Glomerular visceral epithelial cell (primary cell): ENCODE data around the gene RSPO1.
"Not testable (repeated sequence)": the region's sequence is repeated elsewhere in the genome, so short reads cannot be mapped to it uniquely, and the experiment has no call there.

ENCODE experiments used
- DNase-seq: peaks from one replicate; pipeline ENCODE4 v3.0.0-alpha.2; 2016; ENCODE audit errors: extremely low spot score

The RSPO1 gene, protein sequence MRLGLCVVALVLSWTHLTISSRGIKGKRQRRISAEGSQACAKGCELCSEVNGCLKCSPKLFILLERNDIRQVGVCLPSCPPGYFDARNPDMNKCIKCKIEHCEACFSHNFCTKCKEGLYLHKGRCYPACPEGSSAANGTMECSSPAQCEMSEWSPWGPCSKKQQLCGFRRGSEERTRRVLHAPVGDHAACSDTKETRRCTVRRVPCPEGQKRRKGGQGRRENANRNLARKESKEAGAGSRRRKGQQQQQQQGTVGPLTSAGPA

DNA sequence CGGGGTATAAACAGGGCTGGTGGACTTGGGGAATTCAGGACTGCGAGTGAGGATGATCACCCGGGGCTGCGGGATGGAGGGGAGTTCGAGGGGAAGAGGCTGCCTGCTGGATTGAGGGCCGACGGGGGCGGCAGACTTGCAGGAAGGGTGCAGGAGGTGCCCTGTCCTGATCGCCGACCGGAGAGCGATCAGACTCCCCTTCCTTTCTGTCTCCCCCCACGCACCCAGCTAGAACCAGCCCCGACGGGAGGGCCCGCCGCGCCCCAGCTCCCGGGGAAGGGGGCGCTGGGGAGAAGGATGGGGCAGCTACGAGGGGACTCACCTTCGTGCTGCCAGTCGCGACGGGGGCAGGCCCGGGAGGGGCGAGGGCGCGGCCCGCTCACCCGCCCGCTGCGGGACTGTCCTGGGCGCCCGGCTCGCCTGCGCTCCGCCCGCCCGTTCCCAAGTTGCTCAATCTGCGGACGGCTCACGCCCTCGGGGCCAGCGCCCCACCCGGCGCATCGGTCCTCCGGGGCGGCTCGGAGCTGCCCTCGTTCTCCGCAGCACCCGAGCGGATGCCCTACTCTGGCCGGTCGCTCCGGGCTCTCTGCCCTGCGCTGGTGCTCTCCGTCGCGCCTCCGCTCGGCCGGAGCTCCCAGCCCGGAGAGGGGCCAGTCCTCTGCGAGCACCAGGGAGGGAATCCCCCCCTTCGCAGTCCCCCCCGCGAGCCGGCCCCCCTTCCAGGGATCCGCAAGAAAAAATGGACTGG is at the start of gene RSPO1:
RSPO1 (minus strand) TSS at position 649 of the 748 bp plus-strand sequence. CDS start 5,231 bp downstream, outside the sequence.
- peak; percentile 29 for DNase-seq

DNA sequence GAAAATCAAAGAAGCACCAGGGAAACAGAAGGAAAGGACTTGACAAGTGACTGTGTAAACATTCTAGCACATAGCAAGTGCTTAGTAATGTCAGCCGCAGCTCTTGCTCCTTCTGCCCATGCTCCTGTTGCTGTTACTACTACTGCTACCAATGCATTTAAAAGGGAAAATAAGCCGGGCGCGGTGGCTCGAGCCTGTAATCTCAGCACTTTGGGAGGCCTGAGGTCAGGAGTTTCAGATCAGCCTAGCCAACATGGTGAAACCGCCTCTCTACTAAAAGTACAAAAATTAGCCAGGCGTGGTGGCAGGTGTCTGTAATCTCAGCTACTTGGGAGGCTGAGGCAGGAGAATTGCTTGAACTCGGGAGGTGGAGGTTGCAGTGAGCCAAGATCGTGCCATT is 49.5 kb upstream of the RSPO1 start:
- not testable (repeated sequence) for DNase-seq

DNA sequence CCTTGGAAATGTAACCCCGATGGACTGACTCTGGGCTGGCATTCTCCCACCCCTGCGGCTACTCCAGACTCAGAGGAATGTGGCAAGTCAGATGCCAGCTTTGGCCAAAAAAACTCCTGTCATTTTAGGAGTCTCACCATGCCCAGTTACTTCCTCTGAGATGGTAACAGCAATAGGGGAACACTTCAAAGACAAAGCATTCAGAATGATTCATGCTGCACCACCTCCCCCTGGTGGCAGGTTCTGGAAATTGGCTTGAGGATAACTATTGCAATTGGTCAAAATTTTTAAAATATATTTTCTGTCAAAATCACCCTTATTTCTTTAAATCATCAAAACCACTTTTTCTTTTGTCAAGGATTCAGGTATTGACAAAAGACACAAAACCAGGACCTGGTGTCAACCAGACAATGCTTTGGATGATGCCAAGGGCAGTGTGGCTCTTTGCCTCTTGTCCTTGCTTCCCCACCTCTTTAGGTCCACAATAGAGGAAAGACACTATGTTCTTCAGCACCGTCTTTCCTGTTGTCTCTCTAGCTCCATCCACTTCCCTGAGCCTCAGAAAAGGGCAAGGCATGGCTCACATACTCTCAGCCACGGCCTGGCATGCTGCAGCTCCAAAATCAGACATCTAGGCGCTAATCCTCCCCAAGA is 47.8 kb upstream of the RSPO1 start:
- peak; percentile 54 for DNase-seq

DNA sequence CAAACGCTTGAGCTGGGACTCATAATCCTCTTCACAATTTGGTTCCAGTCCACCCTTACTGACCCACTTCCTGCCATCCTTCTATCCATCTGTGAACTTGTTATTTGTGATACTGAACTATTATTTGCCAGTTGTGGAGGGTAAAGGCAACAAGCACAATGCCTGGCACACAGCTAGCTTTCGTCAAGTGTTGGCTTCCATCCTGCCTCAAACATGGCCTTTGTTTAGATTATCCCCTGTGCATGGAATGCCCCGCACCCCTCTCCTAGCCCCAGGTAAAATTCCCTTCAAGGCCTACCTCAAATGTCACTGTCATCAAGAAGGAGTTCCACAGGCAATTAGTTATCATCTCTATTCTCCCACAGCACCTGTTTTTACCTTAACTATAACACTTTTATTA is 46.2 kb upstream of the RSPO1 start:
- no peak for DNase-seq

DNA sequence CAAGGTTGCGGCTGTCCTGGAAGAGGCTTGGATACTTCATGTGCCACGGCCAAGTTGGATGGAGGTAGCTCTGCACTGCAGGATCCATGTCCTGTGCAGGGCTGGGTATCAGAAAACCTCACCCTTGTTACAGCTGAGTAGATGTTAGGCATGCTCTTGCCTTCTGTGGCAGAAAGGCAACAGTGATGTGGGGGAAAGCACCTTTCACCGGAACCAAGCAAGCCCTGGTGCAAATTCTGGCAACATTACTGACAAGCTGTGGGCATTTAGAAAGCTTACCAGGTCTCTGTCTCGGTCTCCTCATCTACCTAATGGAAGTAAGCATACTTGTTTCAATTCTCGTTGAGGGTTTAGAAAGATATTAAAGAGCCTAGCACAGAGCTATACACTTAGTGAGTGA is 43.1 kb upstream of the RSPO1 start:
- no peak for DNase-seq

DNA sequence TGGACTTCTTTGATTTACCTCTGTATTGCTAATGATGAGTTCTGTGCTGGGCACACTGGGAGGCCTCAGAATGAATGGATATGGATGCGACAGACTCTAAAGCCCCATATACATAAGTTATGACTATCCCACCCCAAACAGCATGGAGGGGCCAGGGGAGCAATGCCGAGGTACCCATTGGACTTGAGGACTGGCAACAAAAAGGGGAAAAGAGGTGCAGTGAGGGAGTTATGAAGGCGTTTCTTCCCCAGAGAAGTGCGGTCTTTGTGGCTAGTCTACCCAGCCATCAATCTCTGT is 42.4 kb upstream of the RSPO1 start:
- no peak for DNase-seq

DNA sequence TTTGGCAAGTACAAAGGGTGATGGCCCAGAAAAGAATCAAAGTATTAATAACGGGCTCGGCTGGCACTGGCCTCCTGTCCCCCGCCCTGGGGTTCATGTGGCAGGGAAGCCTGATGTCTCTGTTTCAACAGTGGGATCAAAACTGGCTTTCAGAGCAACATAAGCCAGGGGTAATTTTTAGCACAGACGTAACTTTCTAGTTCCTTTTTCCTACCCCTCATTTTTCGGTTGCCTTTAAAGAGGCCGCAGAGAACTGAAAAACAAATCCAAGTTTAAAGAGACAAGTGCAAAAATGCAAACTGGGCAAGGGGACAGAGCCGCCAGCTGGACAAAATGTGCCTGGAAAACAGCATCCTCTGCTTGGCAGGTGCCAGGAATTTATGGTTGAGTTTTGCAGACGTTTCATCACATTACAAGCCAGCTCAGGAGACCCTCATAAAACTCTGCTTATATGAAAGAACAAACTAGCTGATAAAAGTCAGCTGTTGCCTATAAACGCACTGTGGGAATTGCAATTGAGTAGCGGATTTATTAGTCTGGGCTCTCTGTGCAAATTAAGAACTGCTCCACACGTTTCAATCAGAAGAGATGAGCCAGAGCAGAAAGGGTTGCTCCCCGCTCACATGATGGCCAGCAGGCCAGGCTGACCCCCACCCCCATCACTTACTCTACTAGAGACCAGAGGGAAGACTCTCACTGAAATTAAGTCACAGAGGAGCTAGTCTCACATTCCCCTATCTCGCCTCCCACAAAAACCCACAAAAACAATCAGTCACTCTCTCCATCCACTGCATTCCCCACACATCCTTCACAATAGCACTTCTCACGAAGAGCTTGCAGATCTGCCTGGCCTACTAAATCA is 41.8 kb upstream of the RSPO1 start:
- DNase-seq, result no peak

DNA sequence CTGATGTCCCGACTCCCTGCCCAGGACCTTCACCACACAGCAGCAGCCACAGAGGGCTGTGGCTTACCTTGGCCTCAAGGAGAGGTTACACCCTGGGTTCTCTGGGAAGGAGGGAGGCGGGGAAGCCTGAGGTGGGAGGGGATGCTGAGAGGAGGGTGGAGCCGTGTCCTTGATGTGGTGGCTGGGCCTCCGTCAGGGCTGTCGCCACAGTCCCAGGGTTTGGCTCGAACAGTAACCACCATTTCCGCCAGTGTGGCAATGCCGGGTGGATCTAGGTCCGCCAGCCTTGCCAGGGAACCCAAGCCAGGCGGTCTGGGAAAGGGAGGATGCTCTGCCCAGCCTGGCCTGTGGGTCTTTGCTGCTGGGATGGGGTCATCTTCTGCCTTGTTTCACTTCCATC is 39.2 kb upstream of the RSPO1 start:
- no peak for DNase-seq

DNA sequence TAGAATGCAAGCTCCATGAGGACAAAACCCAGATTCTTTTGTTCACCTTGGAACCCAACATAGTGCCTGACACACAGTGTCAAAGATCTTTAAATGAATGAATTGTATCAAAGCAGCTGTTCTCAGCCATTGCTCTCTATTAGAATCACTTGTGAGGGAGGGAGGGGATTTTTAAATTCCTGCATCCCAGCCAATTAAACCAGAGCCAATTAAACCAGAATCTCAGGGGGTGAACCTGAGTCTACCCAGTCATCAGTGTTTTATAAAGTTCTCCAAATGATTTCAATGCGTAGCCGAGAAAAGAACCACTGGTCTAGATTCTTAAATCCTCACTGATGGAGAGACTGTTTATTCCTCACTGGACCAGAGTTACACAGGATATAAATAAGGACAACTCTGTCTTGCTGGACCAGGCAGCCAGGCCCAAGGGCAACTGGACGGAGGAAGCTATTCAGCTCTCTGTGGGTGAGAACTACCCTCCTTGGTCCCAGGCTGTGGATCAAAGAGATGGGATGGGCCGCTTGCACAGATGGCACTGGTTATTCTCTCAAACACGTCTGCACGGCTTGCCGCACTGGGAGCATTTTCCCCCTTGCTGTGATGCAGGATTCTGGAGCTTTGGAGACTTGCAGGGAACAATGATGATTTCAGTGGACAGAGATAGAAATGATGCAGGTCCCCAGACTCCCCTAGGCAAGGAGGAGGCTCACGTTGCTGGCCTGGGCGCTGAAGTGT is 37.6 kb upstream of the RSPO1 start:
- DNase-seq, result no peak

DNA sequence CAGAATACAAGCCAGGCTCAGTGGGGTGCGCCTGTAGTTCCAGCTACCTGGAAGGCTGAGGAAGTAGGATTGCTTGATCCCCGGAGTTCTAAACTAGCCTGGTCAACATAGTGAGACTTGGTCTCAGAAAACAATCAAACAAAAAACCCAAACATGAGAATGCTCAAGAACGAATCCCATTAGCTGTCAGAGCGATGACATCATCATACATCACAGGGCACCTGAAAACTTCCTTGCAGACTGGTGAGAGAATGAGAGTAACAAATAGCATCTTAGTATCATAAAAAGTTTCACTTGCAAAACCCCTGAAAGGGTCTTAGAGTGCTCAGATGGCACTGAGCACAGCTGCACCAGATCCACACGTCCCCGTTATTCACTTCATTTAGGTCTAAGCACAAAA is 36.6 kb upstream of the RSPO1 start:
- DNase-seq, result no peak

DNA sequence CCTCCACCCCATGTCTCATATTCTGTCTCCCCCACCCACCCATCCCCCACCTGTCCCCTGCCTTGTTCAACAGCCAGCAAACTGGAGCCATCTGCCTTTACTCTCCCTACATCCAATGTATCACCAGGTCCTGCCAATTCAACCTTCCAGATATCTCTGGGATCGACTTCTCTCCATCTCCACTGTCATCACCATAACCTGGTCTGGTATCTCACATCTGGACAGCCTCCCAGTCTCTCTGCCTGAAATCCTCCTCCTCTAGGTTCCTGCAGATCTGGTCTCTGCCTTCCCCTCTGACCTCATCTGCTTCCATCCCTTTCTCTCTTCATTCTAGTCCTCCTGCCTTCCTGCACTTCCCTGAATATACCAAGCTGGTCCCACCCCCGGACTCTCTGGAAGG is 35.4 kb upstream of the RSPO1 start:
- no peak for DNase-seq

DNA sequence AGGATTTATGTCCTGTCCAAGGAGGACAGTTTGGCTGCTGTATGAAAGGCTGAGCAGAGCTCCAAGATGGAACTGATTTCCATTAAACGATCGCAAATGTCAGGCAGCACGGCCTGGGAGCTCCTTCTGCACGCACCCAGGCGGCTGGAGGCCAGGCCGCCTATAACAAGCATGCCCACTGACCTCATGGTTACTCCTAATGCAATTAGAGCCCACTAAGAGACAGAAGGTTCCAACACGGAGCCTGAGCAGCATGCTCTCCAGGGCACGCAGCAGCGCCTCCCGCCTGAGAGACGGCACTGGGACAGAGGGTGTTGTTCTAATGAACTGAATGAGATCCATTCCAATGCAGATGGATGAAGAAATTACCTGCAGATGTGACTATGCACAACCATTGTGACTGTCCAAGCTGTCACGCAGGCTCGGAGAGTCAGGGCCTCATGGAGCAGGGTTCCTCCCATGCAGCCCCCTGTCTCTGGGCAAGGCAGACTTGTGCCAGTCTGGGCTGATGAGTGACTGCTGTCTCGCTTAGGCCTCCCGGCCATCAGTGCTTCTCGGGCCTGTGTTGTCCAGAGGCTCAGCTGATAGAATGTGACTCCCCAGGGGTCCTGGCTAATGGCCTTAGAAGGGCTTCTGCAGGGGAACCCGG is 32.5 kb upstream of the RSPO1 start:
- no peak for DNase-seq

DNA sequence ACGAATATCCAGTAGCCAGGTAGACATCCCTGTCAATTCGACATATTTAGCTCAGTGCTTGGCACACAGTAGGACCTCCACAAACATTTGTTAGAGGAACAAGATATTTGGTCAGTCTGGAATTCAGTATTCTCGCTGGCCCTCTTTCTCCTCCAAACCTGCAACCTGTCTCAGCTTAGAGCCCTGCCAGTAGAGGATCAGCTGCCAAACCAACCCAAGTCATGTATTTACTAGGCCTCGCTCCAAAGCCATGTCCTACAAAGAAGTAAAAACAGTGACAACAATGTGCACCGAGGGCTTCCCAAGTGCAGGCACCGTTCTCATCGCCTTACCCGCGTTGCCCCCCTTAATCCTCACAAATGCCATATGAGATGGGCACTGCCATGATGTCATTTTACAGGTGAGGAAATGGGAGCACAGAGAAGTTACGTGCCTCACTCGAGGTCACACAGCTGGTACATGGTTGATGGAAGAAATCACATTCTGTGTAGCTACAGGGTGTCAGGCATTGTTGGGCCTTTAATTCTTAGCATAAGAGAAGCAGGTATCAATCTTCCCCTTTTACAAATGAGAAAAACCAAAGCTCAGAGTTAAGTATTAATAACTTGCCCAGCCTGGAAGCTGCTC is 31.7 kb upstream of the RSPO1 start:
- DNase-seq, result no peak

DNA sequence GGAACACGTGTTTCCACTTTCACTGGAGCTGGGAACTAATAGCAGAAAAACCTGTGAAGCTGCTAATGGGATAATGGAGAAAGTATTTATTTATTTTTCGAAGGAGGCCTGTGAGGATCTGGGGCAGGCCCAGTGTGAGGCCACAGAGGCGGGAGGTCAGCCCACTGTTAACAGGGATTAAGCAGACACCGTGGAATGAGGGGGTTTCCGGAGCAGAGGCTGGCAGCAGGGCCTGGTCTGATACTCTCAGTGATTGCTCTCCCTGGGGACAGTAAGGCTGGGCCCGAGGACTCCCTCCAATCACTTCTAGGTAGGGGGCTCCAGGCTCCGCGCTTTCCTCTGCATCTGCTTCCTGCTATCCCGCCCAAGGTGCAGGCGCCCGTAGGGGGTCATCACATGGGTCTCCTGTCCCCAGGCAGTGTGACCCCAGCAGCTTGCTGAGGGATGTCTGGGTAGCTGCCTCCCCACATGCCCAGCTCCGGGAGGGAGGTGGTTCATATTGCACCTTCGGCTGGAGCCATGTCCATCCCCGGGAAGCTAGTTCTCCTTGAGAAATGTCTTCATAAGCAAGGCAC is 28.8 kb upstream of the RSPO1 start:
- DNase-seq, result no peak

DNA sequence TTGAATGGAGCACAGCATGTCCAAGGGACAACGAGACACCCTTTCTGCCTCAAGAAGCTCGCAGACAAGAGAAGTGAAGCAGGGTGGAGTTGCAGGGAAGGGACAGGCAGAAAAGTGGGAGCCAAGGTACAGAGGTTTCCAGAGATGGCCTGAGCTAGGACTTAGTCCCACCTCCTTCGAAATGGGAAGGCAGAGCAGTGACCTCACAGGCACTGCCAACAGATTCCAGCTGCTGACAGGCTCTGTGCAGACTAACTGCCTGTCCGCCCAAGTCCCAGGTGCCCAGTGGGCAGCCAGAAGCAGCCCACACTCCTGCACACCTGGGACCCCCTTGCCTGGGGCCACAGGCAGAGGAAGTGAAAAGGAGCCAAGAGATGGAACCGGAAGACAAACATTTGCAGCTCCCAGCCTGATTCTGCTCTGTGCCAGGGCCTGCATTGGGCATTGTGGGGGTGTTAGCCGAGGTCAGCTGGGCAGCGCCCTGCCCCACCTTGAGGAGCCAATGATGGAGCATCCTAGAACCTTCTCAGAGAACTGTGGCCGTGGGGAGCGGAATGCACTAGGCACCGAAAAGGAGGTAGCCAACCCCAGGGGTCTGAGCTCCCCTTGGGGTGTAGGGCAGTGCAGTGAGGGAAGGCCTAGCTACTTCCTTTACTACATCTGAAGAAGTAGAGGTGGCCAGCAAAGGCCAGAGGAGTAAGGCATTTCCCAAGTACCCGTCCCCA is 27.5 kb upstream of the RSPO1 start:
- DNase-seq, result no peak

DNA sequence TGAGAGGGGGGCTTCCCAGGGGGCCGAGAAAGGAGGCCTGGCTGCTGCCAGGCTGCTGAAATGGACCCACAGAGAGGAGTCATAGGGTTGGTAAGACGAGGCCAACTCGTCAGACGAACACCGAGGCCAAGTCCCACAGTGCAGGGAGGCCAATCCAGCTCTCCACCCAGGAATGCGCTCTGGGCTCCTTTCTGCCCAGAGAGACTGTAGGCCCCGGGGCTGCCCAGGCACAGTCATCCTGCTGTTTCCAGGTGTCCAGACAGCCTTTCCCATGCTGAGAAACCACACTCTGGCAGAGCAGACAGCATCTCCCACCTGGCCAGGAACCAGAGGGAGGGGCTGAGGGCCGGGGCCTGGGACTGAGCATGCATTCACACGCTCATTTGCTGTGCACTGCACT is 26.7 kb upstream of the RSPO1 start:
- no peak for DNase-seq

DNA sequence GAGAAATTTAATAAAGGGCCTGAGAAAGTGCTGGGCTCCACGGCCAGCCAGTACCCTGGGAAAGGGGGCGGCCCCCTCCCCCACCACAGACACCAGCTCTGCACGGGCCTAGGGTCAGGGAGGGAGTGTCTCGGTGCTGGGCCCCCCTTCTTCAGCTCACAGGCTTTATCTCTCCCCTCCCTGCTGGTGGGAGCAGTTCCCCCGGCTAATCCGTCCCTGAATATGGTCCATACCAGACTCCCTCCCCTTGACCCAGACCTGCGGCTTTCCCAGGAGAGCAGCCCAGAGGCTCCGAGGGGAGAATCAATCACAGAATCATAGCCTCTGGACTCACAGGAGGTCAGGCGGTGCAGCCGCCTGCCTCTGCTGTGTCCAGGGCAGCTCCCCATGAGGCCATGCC is 26.0 kb upstream of the RSPO1 start:
- DNase-seq, result no peak

DNA sequence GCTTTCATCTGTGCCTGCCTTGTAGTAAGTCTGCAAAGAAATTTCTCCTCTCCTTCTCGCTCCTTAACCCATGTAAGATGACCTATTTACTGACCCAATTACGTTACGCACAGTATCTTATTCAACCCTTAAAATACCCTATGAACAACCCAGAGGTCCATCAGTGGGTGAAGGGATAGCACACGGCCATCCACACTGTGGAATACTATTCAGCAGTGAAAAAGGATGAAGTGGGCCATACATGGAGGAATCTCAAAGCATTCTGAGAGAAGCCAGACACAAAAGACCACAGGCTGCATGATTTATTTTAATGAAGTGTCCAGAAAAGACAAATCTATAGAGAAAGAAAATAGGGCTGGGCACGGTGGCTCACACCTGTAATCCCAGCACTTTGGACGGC is 23.8 kb upstream of the RSPO1 start:
- DNase-seq, result no peak

DNA sequence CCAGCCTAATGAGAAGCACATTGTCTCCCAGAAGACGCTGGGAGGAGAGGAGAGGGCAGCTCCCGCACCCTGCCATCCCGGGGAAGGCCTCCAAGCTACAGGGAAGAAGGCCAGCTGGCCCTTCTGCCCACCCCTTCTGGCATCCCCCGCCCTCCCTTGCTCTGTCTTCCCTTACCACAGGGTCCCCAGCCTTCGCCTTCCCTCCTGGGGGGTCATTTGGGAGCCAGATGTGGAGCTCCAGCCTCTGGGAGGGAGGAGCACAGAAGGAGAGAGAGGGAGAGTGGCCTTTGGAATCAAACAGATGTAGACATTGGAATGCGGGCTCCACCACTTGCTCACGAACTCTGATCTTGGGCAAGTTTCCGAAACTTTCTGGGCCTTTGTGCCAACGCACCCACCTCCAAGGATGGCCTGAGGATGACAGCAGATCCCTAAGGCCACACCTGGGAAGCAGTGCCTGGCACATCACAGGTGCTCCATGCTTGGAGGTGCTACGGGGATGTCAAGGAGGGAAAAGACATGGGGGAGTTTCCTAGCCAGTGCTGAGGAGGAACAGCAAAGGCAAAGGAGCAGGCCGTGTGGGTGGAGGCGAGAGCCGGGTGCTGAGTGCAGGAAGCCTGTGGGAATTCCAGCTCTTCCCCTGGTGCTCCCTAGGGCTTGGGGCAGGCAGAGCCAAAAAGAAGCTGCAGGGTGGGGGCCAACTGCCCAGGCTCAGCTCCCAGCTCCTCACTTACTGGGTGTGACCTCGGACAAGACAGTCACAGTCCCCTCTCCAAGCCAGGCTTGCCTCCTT is 23.1 kb upstream of the RSPO1 start:
- DNase-seq, result no peak
